Omental fat pad (tissue), 4 donors: ENCODE measurements around the gene ATG14. TPM values are rescaled to one million over a fixed set of nuclear protein-coding genes. Genes with fewer than 3 reads are reported as not detected.

ENCODE experiments used
- ATAC-seq: fragments of 150-250 bp; one replicate; pipeline ENCODE4 v1.9.1; 2016; ENCODE audit warnings: mild to moderate bottlenecking, moderate library complexity; ENCODE audit not compliant: low FRiP score
- DNase-seq: peaks from one replicate; pipeline ENCODE4 v3.0.0-alpha.2; 2019; ENCODE audit warnings: low spot score
- CTCF ChIP-seq, 3 donors: fragments of 450-650 bp; IDR thresholded peaks; one replicate each; pipeline ENCODE4 v1.5.1; 2016 to 2017; ENCODE audit warnings: antibody characterized with exemption in 3 of 3, mild to moderate bottlenecking in 3 of 3, moderate library complexity in 2 of 3
- small RNA-seq: library from RNA; depleted of rRNA; stranded (forward); fragments of <200 nt; gene quantifications from one replicate; pipeline ENCODE3, GENCODE V24; 2016
- total RNA-seq, 4 donors: library from RNA; depleted of rRNA; stranded (reverse); fragments of >200 nt; gene quantifications; one replicate each; pipeline ENCODE4 v1.1.0, GENCODE V29; 2016

Gene ATG14
- total RNA-seq, 4 donors from 2014 or later, result 7.3 to 14.8 (median 8.0) TPM

- ATAC-seq (no peak), DNase-seq (no peak)
- no peak for TF ChIP-seq CTCF (IDR thresholded peaks at IDR 0.05)
These were observed 87.7 kb downstream of the ATG14 start for GRCh38 chr14:55323910-55324309.

- TF ChIP-seq CTCF (IDR thresholded peaks at IDR 0.05), result no peak
- no peak for ATAC-seq
- DNase-seq, result no peak
These were observed 92.9 kb downstream of the ATG14 start for GRCh38 chr14:55318694-55319093.

GRCh38 chr14:55317542-55318306 is 93.9 kb downstream of the ATG14 start:
- TF ChIP-seq CTCF (IDR thresholded peaks at IDR 0.05), result no peak
- no peak for ATAC-seq

GRCh38 chr14:55316564-55316963 is 95.1 kb downstream of the ATG14 start:
- TF ChIP-seq CTCF (IDR thresholded peaks at IDR 0.05), result no peak
- ATAC-seq, result no peak
- no peak for DNase-seq

More at GRCh38 chr14:55317542-55318306, 93.9 kb downstream of the ATG14 start:
- no peak for DNase-seq

Small RNA genes within 50 kb of the gene (small RNA-seq; reads per million reads assigned to genes)
- gene AL356801.1, result not detected

Other genes starting within 250 kb of the ATG14 start
- 1 to 10 TPM in 1 of 4 donors, under 1 TPM in 1, not detected in 2; 0.19 to 3.1 TPM for gene DLGAP5, start 220.2 kb downstream of the ATG14 start, total RNA-seq
- 10 to 100 TPM; 17.3 to 23.3 (median 18.7) TPM for gene FBXO34, start 140.4 kb downstream of the ATG14 start, total RNA-seq
- not detected for gene TBPL2, start 28.8 kb upstream of the ATG14 start, total RNA-seq
- gene KTN1, start 168.4 kb upstream of the ATG14 start, total RNA-seq, result 100 to 1,000 TPM; 114 to 165 (median 139) TPM